ENCODE results near the gene TEAD1. TPM values are rescaled to one million over a fixed set of nuclear protein-coding genes. Genes with fewer than 3 reads are reported as not detected.

Gene TEAD1
- total RNA-seq, 4 donors from 2014 or later, result 45.7 to 88.7 (median 71.4) TPM

DNA sequence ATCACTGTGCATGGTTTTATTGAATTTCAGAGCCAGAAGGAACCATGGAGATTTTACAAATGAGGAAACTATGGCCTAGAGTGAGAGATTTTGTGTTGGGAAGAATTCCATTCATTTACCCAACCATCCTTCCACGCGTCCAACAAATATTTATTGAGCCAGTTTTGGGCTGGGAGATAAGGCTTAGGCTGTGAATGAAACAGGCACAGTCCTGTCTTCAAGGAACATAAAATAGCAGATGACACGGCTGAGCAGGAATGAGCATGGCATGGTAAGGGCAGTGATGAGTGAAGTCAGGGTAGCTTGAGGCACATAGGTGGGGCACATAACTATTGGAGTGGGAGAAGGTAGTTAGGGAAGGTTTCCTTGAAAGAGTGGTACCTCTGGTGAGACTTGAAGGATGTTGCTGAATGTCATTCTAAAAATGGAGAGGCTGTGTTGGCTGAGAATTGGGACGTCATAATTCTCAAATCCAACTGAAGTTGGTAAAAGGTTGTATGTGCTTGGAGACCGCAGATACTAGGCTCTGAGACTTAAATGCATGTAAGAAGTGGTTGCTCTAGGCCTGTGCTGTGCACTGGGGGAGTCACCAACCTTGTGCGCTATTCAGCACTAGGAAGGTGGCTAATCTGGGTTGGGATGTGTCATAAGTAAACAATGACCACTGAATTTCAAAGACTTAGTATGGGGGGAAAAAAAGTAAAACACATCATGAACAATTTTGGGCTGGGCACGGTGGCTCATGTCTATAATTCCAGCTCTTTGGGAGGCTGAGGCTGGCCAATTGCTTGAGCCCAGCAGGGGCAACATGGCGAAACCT lies 51.9 kb downstream of the TEAD1 start:
- WGBS, 2 donors, result 65 to 76% methylated on average over 8 of the region's 8 CpGs
- H3K4me3 ChIP-seq (ENCODE audit: low read depth, poor library complexity, severe bottlenecking), result no peak overlapping the region
- DNase-seq (ENCODE audit: low spot score in 2 of 2), result no peak
- TF ChIP-seq POLR2A (IDR thresholded peaks at IDR 0.05), result no peak
- TF ChIP-seq, protein P1, sequence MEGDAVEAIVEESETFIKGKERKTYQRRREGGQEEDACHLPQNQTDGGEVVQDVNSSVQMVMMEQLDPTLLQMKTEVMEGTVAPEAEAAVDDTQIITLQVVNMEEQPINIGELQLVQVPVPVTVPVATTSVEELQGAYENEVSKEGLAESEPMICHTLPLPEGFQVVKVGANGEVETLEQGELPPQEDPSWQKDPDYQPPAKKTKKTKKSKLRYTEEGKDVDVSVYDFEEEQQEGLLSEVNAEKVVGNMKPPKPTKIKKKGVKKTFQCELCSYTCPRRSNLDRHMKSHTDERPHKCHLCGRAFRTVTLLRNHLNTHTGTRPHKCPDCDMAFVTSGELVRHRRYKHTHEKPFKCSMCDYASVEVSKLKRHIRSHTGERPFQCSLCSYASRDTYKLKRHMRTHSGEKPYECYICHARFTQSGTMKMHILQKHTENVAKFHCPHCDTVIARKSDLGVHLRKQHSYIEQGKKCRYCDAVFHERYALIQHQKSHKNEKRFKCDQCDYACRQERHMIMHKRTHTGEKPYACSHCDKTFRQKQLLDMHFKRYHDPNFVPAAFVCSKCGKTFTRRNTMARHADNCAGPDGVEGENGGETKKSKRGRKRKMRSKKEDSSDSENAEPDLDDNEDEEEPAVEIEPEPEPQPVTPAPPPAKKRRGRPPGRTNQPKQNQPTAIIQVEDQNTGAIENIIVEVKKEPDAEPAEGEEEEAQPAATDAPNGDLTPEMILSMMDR (IDR thresholded peaks at IDR 0.05), result no peak
- intact Hi-C loops (cut with DNase I; ENCODE audit: low total_unique reads), result no loop called here

- 55 to 58% methylated on average over 5 of the region's 5 CpGs for WGBS, 2 donors
- no peak overlapping the region for H3K4me3 ChIP-seq (ENCODE audit: low read depth, poor library complexity, severe bottlenecking)
- intact Hi-C loops (cut with DNase I; ENCODE audit: low total_unique reads), result no loop called here
- no peak for DNase-seq (ENCODE audit: low spot score in 2 of 2)
- TF ChIP-seq, protein P1 (IDR thresholded peaks at IDR 0.05), result no peak
- TF ChIP-seq POLR2A (IDR thresholded peaks at IDR 0.05), result no peak
Measured at GRCh38 chr11:12727563-12728211, 53.5 kb downstream of the TEAD1 start.

GRCh38 chr11:12728417-12728816 lies 54.2 kb downstream of the TEAD1 start:
- WGBS, 2 donors, result 59 to 72% methylated on average over 4 of the region's 4 CpGs
- H3K4me3 ChIP-seq (ENCODE audit: low read depth, poor library complexity, severe bottlenecking), result no peak overlapping the region
- intact Hi-C loops (cut with DNase I; ENCODE audit: low total_unique reads), result no loop called here
- no peak for DNase-seq (ENCODE audit: low spot score in 2 of 2)
- TF ChIP-seq, protein P1 (IDR thresholded peaks at IDR 0.05), result no peak
- no peak for TF ChIP-seq POLR2A (IDR thresholded peaks at IDR 0.05)

GRCh38 chr11:12729941-12730340 lies 55.7 kb downstream of the TEAD1 start:
- H3K4me3 ChIP-seq (ENCODE audit: low read depth, poor library complexity, severe bottlenecking), result no peak overlapping the region
- intact Hi-C loops (cut with DNase I; ENCODE audit: low total_unique reads), result no loop called here
- DNase-seq (ENCODE audit: low spot score in 2 of 2), result no peak
- TF ChIP-seq, protein P1 (IDR thresholded peaks at IDR 0.05), result no peak
- no peak for TF ChIP-seq POLR2A (IDR thresholded peaks at IDR 0.05)
- 87 to 94% methylated on average over 5 of the region's 5 CpGs for WGBS, 2 donors

DNA sequence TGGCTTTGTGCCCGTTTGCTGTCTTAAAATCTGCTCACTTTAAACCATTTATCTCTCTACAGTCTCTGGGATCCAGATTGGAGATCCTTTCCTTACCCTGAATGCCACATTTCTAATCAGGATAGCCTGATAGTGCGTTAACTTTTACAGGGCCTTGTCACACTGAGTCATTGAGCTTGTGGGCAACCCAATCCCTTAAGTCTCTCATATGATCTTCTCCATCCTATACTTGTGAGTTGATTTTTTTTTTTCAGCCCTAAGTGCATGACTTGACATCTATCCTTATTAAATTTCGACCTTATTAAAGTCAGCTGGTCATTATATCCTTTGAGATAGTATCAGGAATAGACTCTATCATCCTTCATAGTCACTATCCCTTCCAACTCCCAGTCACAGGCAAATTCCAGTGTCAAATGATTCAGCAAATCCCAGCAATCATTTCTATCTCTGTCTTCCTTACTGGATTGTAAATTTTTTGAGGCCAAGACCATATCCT lies 57.7 kb downstream of the TEAD1 start:
- intact Hi-C loops (cut with DNase I; ENCODE audit: low total_unique reads), result no loop called here
- WGBS, 2 donors, result 88 to 89% methylated on average over 3 of the region's 3 CpGs
- DNase-seq (ENCODE audit: low spot score in 2 of 2), result no peak
- H3K4me3 ChIP-seq (ENCODE audit: low read depth, poor library complexity, severe bottlenecking), result no peak overlapping the region
- TF ChIP-seq, protein P1 (IDR thresholded peaks at IDR 0.05), result no peak
- TF ChIP-seq POLR2A (IDR thresholded peaks at IDR 0.05), result no peak
